ENCODE data around the gene DIPK1B. TPM values are rescaled to one million over a fixed set of nuclear protein-coding genes. Genes with fewer than 3 reads are reported as not detected.

The DIPK1B gene
- total RNA-seq (2021; fragmentation: NEBNext Ultra II Directional; extraction: Animal tissue kit (Norgen Biotek cat#: 25700)): not detected
- long read RNA-seq: 0 reads

DNA sequence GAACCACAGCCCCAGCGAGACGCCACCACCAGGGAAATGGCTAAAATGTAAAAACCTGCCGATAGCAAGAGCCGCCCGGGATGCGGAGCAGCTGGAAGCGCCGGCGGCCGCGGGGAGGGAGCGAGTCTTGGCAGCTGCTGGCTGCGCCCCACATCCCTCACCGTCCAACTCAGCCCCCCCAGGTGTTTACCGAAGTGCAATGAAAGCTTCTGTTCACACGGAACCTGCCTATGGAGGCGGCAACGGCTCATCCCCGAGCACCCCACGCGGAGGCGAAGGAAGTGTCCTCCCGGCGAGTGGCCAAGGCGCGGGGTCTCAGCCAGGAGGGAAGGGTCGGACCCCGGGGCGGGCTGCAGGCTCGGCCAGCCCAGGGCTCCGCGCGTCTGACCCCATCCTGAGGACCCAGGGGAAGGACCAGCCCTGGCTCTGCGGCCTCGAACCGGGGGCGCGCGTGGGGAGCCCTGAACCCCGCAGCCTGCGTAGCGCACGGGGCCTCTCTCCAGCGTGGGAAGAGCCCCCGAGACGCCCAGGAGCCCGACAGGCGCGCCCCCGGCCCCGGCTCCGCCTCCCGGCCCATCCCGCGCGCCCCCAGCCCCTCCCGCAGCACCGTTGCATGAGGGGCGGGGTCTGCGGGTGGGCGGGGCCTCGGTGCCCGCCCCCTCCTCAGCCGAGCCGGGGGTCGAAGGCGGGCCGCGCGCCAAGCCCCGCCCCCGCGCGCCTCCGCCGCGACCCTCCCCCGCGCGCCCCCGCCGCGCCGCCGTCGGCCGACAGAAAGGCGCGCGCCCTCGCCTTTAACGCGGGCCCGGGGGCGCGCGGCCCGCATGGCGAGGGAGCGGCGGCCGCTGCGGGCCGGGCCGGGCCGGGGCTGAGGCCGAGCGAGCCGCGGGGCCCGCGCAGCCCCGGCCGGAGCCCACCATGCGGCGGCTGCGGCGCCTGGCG is at the start of gene DIPK1B:
TSS of gene DIPK1B (plus strand) at position 822 of the 939 bp plus-strand sequence. CDS start at position 916, 94 bp downstream.
- Mint-ChIP-seq H3K4me3 (no peak within 1 kb of the TSS), H3K27me3 (ENCODE audit: insufficient read depth) (peaks cover 13% of the 10 kb centered on the region), H3K4me1 (ENCODE audit: low read depth) (peaks cover 15% of the 10 kb centered on the region), H3K36me3 (ENCODE audit: low read depth) (no peaks in the 10 kb centered on the region), H3K9me3 (no peaks in the 10 kb centered on the region), H3K27ac (no peak within 1 kb of the TSS)
- no peak for DNase-seq
- TF ChIP-seq, protein P1, sequence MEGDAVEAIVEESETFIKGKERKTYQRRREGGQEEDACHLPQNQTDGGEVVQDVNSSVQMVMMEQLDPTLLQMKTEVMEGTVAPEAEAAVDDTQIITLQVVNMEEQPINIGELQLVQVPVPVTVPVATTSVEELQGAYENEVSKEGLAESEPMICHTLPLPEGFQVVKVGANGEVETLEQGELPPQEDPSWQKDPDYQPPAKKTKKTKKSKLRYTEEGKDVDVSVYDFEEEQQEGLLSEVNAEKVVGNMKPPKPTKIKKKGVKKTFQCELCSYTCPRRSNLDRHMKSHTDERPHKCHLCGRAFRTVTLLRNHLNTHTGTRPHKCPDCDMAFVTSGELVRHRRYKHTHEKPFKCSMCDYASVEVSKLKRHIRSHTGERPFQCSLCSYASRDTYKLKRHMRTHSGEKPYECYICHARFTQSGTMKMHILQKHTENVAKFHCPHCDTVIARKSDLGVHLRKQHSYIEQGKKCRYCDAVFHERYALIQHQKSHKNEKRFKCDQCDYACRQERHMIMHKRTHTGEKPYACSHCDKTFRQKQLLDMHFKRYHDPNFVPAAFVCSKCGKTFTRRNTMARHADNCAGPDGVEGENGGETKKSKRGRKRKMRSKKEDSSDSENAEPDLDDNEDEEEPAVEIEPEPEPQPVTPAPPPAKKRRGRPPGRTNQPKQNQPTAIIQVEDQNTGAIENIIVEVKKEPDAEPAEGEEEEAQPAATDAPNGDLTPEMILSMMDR (IDR thresholded peaks at IDR 0.05): no peak

DNA sequence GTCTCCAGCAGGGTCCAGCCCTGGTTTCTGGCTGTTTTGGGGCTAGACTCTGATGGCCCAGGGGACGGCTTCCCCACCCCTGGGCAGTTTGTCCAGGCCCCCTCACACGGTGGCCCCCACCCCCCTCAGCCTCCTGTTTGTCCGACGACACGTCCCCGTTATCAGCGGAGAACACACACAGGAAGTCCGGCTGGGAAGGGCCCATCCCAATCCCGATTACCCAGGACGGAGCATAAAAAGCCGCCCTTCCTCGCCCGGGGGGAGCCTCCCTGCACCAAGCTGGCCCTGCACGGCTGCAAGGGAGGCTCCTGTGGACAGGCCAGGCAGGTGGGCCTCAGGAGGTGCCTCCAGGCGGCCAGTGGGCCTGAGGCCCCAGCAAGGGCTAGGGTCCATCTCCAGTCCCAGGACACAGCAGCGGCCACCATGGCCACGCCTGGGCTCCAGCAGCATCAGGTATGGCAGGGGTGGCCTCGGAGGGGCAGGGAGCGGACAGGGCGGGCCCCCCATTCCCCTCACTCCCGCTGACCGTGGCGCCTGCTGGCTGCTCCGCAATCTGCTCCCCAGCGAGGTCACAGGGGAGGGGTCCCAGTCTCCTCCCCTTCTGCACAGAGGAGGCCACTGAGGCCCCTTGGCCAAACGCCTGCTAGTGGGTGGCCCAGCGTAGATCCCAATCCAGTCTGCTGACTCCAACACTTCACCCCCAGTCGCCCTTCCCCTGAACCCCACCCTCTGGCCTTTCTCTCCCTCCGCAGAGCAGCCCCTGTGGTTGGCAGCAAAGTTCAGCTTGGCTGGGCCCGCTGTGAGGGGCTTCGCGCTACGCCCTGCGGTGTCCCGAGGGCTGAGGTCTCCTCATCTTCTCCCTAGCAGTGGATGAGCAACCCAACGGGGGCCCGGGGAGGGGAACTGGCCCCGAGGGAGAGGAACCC is 49.5 kb upstream of the DIPK1B start, which contains the start of gene EGFL7:
TSS of gene EGFL7 (plus strand) at position 261 of the 926 bp plus-strand sequence. CDS start 5,367 bp downstream, outside the sequence.
- no peak within 1 kb of the TSS for H3K4me3 Mint-ChIP-seq
- H3K4me1 Mint-ChIP-seq (ENCODE audit: low read depth): no peaks in the 10 kb centered on the region
- H3K27me3 Mint-ChIP-seq (ENCODE audit: insufficient read depth): peaks cover 6% of the 10 kb centered on the region
- TF ChIP-seq, protein P1 (IDR thresholded peaks at IDR 0.05): no peak
- H3K27ac Mint-ChIP-seq: no peak within 1 kb of the TSS
- no peak for DNase-seq
- no peaks in the 10 kb centered on the region for H3K36me3 Mint-ChIP-seq (ENCODE audit: low read depth)
- H3K9me3 Mint-ChIP-seq: no peaks in the 10 kb centered on the region

DNA sequence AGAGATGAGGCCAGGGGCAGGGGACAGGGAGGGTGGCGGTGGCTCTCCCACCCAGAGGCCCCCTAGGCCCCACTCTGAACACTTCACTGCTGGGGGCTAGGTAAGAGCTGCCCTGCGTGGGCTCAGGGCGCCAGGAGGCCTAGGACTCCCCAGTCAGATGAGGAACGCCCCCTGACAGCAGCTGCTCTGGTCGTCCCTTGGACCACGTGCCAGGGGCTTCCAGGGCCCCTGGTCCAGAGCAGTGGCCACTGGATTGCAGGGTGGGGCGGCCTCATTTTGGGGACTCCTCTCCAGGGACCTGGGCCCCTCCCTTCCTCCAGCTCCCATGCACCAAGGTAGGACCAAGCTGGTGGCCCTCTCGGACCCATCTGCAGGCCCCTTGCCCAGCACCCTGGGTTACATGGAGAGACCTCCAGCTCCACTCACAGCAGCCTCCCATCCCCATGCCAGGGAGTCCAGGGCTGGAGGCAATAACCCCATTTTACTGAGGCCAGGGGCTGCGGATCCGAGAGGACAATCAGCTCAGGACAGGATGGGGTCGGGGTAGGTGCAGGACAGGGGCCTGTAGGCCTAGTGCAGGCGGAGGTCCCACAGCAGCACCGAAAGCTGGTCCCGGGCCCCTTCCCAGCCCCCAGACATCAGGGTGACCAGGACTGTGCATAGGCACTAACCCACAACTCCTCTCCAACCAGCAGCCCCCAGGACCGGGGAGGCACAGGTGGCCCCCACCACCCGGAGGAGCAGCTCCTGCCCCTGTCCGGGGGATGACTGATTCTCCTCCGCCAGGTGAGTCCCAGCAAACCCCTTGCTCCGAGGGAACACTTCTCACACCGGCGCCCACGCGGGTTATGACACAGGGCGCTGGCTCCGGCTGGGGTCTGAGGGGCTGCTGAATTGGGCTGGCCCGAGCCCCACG is 48.1 kb upstream of the DIPK1B start:
- Mint-ChIP-seq H3K36me3 (ENCODE audit: low read depth) (no peaks in the 10 kb centered on the region), H3K4me3 (no peak overlapping the region), H3K9me3 (no peaks in the 10 kb centered on the region), H3K27ac (no peak overlapping the region), H3K4me1 (ENCODE audit: low read depth) (no peaks in the 10 kb centered on the region), H3K27me3 (ENCODE audit: insufficient read depth) (peaks cover 3% of the 10 kb centered on the region; the same call in 1 of the 2 replicates)
- no peak for DNase-seq
- TF ChIP-seq, protein P1 (IDR thresholded peaks at IDR 0.05): no peak

DNA sequence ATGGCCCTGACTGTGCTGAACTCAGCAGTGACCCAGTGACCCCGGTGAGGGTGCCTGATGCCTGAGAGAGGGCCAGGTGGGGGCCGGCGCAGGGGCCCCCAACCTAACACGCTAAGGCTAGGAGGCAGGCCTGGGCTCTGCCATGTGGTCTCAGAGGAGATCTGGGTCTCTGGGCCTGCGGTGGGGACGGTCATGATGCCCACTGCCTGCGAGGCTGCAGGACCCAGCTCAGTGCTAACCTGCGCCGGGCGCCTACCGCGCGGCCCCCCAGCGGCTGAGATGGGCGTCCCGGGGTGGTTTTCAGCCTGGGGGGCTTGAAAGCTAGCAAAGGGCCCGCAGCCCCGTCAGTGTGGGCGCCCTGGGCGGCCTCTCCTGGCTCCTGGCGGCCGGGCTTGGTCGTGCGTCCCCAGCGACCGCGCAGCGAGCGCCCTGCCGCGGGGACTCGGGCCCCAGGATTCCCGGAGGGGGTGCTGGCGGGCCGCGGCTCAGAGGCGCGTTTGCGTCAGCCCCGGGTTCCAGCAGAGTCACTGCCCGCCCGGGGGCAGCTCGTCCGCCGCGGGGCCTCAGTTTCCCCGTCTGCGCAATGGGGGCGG is 47.2 kb upstream of the DIPK1B start:
- Mint-ChIP-seq H3K36me3 (ENCODE audit: low read depth) (no peaks in the 10 kb centered on the region), H3K27ac (no peak overlapping the region)

More for the DNA sequence above, 47.2 kb upstream of the DIPK1B start:
- Mint-ChIP-seq H3K4me1 (ENCODE audit: low read depth) (no peaks in the 10 kb centered on the region), H3K4me3 (peak overlapping the region; percentile 39; the same call in 1 of the 2 replicates), H3K27me3 (ENCODE audit: insufficient read depth) (peaks cover 3% of the 10 kb centered on the region; the same call in 1 of the 2 replicates), H3K9me3 (no peaks in the 10 kb centered on the region)
- DNase-seq: no peak
- TF ChIP-seq, protein P1 (IDR thresholded peaks at IDR 0.05): peak; percentile 40
